ENCODE measurements around the gene PANX2. TPM values are rescaled to one million over a fixed set of nuclear protein-coding genes. Genes with fewer than 3 reads are reported as not detected.

PANX2 gene, protein sequence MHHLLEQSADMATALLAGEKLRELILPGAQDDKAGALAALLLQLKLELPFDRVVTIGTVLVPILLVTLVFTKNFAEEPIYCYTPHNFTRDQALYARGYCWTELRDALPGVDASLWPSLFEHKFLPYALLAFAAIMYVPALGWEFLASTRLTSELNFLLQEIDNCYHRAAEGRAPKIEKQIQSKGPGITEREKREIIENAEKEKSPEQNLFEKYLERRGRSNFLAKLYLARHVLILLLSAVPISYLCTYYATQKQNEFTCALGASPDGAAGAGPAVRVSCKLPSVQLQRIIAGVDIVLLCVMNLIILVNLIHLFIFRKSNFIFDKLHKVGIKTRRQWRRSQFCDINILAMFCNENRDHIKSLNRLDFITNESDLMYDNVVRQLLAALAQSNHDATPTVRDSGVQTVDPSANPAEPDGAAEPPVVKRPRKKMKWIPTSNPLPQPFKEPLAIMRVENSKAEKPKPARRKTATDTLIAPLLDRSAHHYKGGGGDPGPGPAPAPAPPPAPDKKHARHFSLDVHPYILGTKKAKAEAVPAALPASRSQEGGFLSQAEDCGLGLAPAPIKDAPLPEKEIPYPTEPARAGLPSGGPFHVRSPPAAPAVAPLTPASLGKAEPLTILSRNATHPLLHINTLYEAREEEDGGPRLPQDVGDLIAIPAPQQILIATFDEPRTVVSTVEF
- 4.8 TPM for total RNA-seq

GRCh38 chr22:50170453-50171318 lies at the start of gene PANX2:
TSS of gene PANX2 (plus strand) at chr22:50170731. CDS start at chr22:50170731, 0 bp downstream.

GRCh38 chr22:50185375-50186087 lies 15.0 kb downstream of the PANX2 start, which contains the start of gene TRABD:
TSS of gene TRABD (plus strand) at chr22:50185913. CDS start at chr22:50193061, 7,148 bp downstream.

GRCh38 chr22:50200461-50201190 lies 30.1 kb downstream of the PANX2 start, which contains the start of gene SELENOO:
TSS of gene SELENOO (plus strand) at chr22:50201011. CDS start at chr22:50201037, 26 bp downstream.

Other genes with a start within 250 kb of the PANX2 start
- gene PIM3, start 210.0 kb upstream of the PANX2 start, total RNA-seq: 15.2 TPM
- gene IL17REL, start 158.0 kb upstream of the PANX2 start, total RNA-seq: 0.69 TPM
- gene TTLL8, start 112.4 kb upstream of the PANX2 start, total RNA-seq: not detected
- 74.5 TPM for gene MLC1, start 85.3 kb upstream of the PANX2 start, total RNA-seq
- 1.8 TPM for gene MOV10L1, start 80.7 kb upstream of the PANX2 start, total RNA-seq
- gene TRABD, start 15.2 kb downstream of the PANX2 start, total RNA-seq: 5.5 TPM
- 7.4 TPM for gene SELENOO, start 30.3 kb downstream of the PANX2 start, total RNA-seq
- 34.4 TPM for gene TUBGCP6, start 74.3 kb downstream of the PANX2 start, total RNA-seq
- 19.6 TPM for gene HDAC10, start 80.5 kb downstream of the PANX2 start, total RNA-seq
- 11.8 TPM for gene MAPK12, start 91.0 kb downstream of the PANX2 start, total RNA-seq
- 13.4 TPM for gene MAPK11, start 99.6 kb downstream of the PANX2 start, total RNA-seq
- 52.4 TPM for gene PLXNB2, start 136.9 kb downstream of the PANX2 start, total RNA-seq
- 24.2 TPM for gene DENND6B, start 156.3 kb downstream of the PANX2 start, total RNA-seq
- gene PPP6R2, start 172.6 kb downstream of the PANX2 start, total RNA-seq: 62.1 TPM

All from diencephalon (tissue), 1 donor.